GM21786 (cell line): ENCODE data around the gene POLA2.
"Not testable (repeated sequence)": the region's sequence is repeated elsewhere in the genome, so short reads cannot be mapped to it uniquely, and the experiment has no call there.

ENCODE experiments used
- ATAC-seq: cut with Tn5 transposase; IDR thresholded peaks from one replicate; pipeline ENCODE4 v1.9.1; 2021; ENCODE audit not compliant: unreplicated experiment

The POLA2 gene

DNA sequence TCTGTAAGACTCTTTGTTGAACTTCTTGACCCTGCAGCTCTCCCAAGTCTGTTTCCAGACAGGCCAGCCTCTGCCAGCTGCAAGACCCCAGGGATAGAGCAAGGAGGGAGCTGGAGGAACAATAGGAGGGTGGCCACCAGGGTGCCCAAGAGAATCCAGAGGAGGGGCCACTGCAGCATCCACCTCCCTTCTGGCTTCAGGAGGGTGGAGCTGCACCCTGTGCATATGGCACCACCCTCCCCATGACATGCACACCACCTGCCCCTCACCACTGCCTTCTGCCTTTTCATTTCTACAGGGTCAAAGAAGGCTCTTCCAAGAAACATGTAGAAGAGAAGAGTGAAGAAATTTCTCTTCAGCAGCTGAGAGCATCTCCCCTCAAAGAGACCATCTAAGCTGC, 20.1 kb upstream of the POLA2 start:
- no peak for ATAC-seq

DNA sequence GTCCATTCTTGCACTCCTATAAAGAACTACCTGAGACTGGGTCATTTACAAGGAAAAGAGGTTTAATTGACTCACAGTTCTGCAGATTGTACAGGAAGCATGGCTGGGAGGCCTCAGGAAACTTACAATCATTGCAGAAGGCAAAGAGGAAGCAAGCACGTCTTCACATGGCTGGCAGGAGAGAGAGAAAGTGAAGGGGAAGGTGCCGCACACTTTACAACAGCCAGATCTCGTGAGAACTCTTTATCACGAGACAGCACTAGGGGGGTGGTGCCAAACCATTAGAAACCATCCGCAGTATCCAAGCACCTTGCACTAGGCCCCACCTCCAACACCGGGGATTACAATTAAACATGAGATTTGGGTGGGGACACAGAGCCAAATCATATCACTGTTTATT, 19.4 kb upstream of the POLA2 start:
- ATAC-seq: no peak

GRCh38 chr11:65243797-65244196, 18.0 kb upstream of the POLA2 start:
- ATAC-seq: no peak

DNA sequence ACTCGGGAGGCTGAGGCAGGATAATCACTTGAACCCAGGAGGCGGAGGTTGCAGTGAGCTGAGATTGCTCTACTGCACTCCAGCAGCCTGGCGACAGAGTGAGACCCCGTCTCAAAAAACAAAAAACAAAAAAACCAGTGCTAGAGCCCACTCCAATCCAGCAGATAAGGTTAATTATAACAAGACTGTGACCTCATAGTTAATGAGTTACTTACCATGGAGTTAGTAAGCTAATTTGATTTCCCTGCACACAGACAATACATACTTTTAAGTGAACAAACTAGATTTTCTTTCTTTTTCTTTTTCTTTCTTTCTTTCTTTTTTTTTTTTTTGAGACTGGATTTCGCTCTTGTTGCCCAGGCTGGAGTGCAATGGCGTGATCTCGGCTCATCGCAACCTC, 16.7 kb upstream of the POLA2 start:
- not testable (repeated sequence) for ATAC-seq

GRCh38 chr11:65246506-65246905, 15.3 kb upstream of the POLA2 start:
- no peak for ATAC-seq

DNA sequence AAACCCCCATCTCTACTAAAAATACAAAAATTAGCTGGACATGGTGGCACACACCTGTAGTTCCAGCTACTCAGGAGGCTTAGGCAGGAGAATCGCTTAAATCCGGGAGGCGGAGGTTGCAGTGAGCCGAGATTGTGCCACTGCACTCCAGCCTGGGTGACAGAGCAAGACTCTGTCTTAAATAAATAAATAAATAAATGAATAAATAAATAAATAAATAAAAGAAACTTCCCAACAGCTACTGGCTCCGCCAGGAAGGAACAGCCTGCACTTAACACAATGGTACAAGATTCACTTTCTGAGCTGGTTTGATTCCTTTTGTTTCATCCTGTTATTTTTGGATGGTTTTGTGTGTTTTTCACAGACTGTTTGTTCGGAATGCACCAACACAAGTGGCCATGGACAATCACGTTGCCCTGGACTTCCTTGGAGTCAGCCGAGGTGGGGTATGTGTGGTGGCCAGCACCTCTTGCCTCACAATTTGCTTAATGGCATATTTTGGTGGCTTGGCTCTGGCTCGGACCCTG, 13.5 kb upstream of the POLA2 start:
- ATAC-seq: not testable (repeated sequence)

GRCh38 chr11:65251476-65251875, 10.3 kb upstream of the POLA2 start:
- ATAC-seq: no peak

- ATAC-seq: no peak
These were observed 7.0 kb upstream of the POLA2 start for GRCh38 chr11:65254724-65255123.

GRCh38 chr11:65258988-65259387, 2.8 kb upstream of the POLA2 start:
- ATAC-seq: no peak

DNA sequence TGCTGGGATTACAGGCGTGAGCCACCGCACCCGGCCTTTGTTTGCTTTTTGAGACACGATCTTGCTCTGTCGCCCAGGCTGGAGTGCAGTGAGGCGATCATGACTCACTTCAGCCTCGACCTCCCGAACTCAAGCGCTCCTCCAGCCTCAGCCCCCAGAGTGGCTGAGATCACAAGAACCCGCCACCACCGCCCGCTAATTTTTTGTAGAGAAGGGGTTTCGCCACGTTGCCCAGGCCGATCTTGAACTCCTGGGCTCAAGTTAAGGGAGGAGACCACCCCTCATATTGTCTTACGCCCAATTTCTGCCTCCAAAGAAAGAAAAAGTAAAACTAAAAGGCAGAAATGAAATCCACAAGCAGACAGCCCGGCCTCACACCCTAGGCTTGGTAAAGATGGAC, 1.5 kb upstream of the POLA2 start:
- ATAC-seq: no peak

DNA sequence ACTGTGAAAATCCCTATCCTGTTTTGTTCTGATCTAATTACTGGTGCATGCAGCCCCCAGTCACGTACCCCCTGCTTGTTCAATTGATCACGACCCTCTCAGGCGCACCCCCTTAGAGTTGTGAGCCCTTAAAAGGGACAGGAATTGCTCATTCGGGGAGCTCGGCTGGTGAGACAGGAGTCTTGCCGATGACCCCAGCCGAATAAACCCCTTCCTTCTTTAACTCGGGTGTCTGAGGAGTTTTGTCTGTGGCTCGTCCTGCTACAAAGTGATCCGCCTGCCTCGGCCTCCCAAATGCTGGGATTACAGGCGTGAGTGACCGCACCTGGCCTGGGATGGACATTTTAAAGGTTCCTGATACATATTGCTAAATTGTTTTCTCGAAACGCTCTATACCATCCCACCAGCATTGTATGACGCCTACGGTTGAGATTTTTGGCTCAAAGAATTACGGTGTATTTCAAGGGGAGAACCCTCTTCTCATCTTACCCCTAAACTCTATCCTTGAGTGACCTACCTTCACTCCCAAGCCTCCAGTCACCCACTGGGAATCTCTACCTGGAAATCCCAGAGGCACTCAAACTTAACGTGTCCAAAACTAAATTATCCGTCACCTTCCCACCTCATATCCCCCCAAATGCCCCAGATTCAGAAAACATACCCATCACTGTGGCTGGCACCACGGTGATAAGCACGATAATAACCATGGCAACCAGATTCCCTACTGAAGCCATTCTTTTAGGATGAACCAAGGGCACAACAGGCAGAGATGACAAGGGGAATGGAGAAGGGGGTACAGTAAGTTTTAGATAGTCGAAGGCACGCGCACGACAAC, 789 bp upstream of the POLA2 start:
- ATAC-seq: no peak

- ATAC-seq: no peak
These were observed 569 bp downstream of the POLA2 start for GRCh38 chr11:65262381-65262680.

DNA sequence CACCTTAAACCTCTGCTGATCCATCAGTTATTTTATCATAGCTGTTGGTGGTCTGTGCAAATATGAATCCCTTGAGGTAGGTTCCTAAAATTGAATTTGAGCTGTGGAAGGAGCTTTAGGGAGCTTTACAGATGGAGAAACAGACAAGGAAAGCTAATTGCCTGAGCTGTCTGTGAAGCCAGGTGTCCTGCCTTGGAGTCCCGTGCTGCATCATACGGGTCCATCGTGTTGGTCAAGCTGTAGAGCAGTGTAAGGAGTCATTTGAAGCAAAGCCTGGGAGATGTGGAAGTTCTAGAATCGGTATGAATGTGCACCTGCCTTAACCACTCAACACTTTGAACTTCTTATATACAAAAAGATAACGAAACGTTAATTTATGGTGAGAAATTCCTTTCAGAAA, 1.0 kb downstream of the POLA2 start:
- ATAC-seq: no peak

DNA sequence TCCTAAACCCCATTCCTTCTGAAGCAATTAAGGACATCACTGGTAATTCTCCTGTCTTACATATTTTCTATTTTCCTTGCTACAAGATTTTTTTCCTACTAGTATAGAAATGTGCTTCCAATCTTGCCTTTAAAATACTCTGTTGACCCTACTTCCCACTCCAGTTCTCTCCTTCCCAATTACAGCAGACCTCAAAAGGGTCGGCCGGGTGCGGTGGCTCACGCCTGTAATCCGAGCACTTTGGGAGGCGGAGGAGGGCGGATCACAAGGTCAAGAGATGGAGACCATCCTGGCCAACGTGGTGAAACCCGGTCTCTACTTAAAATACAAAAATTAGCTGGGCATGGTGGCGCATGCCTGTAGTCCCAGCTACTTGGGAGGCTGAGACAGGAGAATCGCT, 3.0 kb downstream of the POLA2 start:
- not testable (repeated sequence) for ATAC-seq

DNA sequence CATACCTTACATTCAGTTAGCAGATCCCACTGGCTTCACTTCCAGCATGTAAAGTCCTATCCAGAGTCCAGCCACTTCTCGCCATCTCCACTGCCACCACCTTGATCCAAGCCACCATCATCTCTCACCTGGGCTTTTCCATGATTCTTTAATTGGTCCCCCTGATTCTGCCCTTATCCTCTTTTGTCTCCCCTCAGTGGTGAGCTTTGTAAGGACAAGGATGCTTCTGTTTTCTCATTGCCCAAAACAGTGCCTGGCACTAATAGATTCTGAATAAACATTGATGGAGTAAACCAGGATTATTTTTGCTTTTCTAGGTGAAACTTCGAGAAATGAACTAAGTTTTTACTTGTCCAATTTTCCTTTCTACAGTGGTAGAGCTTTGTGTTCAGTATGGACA, 4.4 kb downstream of the POLA2 start:
- no peak for ATAC-seq

DNA sequence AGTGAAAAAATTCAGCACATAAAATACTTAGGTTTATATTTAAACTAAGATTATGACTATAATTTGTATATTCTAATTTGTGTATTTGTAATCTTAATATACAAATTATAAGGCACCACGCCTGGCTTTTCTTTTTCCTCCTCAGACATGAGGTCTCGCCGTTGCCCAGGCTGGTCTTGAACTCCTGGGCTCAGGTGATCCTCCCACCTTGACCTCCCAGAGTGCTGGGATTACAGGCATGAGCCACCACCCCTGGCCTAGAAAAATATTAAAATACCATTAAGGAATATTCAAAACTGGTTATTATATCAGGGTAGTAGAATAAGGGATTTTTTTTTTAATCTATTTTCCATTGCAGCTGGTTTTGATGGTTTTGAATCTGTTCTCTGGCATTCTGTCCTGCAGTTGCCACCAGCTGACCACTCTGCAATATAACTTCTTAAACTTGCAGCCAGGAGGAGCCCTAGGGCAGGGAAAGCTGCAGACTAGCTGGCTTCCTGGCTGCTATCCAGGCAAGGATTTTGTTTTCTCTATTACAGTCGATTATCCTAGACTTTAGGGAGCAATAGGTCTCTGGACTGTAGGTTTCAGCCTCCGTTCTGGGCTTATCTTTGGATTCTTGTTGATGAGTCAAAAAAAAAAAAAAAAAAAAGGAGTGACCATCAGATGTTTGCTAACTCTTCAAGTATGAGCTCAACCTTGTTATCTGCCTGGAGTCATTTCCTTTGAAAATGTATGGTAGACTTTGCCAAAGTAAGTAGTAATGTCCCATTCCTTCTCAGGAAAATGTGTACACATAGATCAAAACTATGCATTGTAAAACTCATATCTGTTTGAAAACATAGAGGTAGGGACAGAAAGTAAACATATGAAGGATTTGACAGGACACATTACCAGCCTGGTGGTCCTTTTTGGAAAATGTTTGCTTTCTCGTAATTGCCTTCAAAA, 13.2 kb downstream of the POLA2 start:
- no peak for ATAC-seq

DNA sequence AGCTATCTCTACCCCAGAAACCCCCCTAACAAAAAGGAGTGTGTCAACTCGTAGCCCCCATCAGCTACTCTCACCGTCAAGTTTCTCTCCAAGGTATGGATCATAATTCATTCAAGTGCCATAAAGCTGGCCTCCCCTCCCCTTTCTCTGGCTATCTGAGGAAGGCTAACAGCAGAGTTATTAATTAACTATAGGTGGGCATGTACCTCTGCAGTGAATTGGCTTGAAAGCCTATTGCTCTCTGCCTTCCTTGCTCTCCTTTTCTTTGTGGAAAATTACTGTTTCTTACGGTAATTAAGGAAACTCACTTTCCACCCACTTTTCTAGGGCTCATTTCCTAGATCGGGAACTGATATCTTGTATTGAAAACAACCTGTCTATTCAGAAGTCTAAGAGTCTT, 14.1 kb downstream of the POLA2 start:
- no peak for ATAC-seq

- ATAC-seq: no peak
These were observed 16.0 kb downstream of the POLA2 start for GRCh38 chr11:65277631-65278277.

GRCh38 chr11:65278356-65278755, 16.6 kb downstream of the POLA2 start:
- ATAC-seq: no peak

DNA sequence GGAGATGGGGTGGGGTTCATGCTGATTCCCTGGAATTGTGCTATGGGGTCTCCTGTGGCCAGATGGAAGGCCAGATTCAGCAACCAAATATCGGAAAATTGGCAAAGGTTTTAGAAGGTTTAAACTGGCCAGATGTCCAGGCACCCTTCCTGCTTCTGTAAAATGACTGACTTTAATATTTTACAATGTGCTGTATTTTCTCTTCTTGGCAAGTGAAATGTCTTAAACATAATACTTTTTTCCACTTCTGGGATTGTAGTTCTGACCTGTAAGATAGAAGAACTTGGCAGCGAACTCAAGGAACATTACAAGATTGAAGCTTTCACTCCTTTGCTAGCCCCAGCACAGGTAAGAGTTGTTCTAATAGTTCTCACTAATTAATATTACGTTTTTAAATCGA, 17.5 kb downstream of the POLA2 start:
- ATAC-seq: no peak

- ATAC-seq: no peak
These were observed 18.1 kb downstream of the POLA2 start for GRCh38 chr11:65279741-65280440.
